GM23338 (cell line): ENCODE data around the gene ABHD14A. TPM values are rescaled to one million over a fixed set of nuclear protein-coding genes. Genes with fewer than 3 reads are reported as not detected.
A peak's percentile ranks its signal among the peaks of the same experiment; 100 is the strongest.
"Not testable (repeated sequence)": the region's sequence is repeated elsewhere in the genome, so short reads cannot be mapped to it uniquely, and the experiment has no call there.

Experiments
- ATAC-seq: fragments of 200-7000 bp; cut with Tn5 transposase; 3 replicates; pipeline ENCODE4 v1.9.1; 2020
- DNase-seq: peaks from one replicate; pipeline ENCODE4 v3.0.0-alpha.2; 2015; ENCODE audit warnings: low spot score
- H2AFZ ChIP-seq: fragments of 200-600 bp; sonication (generic); 2 replicates; pipeline ENCODE4 v1.8.0; 2016; ENCODE audit warnings: antibody characterized with exemption, mild to moderate bottlenecking, moderate library complexity
- H3F3A ChIP-seq: fragments of 200-600 bp; sonication (generic); replicated peaks from 2 replicates; pipeline ENCODE4 v1.8.0; 2017; ENCODE audit warnings: antibody characterized with exemption, mixed run types, low read depth
- H3K27ac ChIP-seq: fragments of 200-600 bp; sonication (generic); 2 replicates; pipeline ENCODE4 v1.6.1; 2016; ENCODE audit warnings: low read depth
- H3K27me3 ChIP-seq: fragments of 200-600 bp; sonication (generic); 2 replicates; pipeline ENCODE4 v1.8.0; 2016; ENCODE audit warnings: mild to moderate bottlenecking, mixed run types, moderate library complexity; ENCODE audit not compliant: insufficient read depth
- H3K36me3 ChIP-seq: fragments of 200-600 bp; sonication (generic); 2 replicates; pipeline ENCODE4 v1.8.0; 2016; ENCODE audit warnings: mild to moderate bottlenecking; ENCODE audit not compliant: insufficient read depth
- H3K4me1 ChIP-seq: fragments of 200-600 bp; sonication (generic); 2 replicates; pipeline ENCODE4 v1.8.0; 2016; ENCODE audit warnings: mild to moderate bottlenecking, moderate library complexity; ENCODE audit not compliant: insufficient read depth
- H3K4me2 ChIP-seq: fragments of 200-600 bp; sonication (generic); 2 replicates; pipeline ENCODE4 v1.7.1; 2017; ENCODE audit warnings: mixed run types
- H3K4me3 ChIP-seq: fragments of 200-600 bp; sonication (generic); 2 replicates; pipeline ENCODE4 v1.6.1; 2016; ENCODE audit warnings: mixed run types
- H3K79me2 ChIP-seq: fragments of 200-600 bp; sonication (generic); replicated peaks from 2 replicates; pipeline ENCODE4 v1.8.0; 2017; ENCODE audit warnings: mild to moderate bottlenecking; ENCODE audit not compliant: insufficient read depth
- H3K9me2 ChIP-seq: fragments of 200-600 bp; sonication (generic); 2 replicates; pipeline ENCODE4 v1.8.0; 2017; ENCODE audit not compliant: insufficient read depth
- H4K20me1 ChIP-seq: fragments of 200-600 bp; sonication (generic); replicated peaks from 2 replicates; pipeline ENCODE4 v1.8.0; 2017; ENCODE audit warnings: mild to moderate bottlenecking; ENCODE audit not compliant: insufficient read depth
- H3K27ac Mint-ChIP-seq: 2 replicates; pipeline ENCODE4 v1.8.0; 2020; ENCODE audit warnings: inconsistent platforms, mild to moderate bottlenecking, moderate library complexity, mixed read lengths
- H3K27me3 Mint-ChIP-seq: 3 replicates; pipeline ENCODE4 v1.8.0; 2022; ENCODE audit warnings: low read depth, mild to moderate bottlenecking, moderate library complexity, mixed read lengths, inconsistent platforms; ENCODE audit not compliant: insufficient read depth, poor library complexity
- H3K36me3 Mint-ChIP-seq: 3 replicates; pipeline ENCODE4 v1.8.0; 2021; ENCODE audit warnings: low read depth, mild to moderate bottlenecking, inconsistent platforms, moderate library complexity, mixed read lengths
- H3K4me1 Mint-ChIP-seq: 3 replicates; pipeline ENCODE4 v1.8.0; 2020; ENCODE audit warnings: mild to moderate bottlenecking, inconsistent platforms, mixed read lengths
- H3K4me3 Mint-ChIP-seq: 3 replicates; pipeline ENCODE4 v1.8.0; 2021; ENCODE audit warnings: moderate library complexity, mild to moderate bottlenecking, inconsistent platforms, mixed read lengths
- H3K9me3 Mint-ChIP-seq: 3 replicates; pipeline ENCODE4 v1.8.0; 2020; ENCODE audit warnings: moderate library complexity, mild to moderate bottlenecking, inconsistent platforms, mixed read lengths
- CREB1 ChIP-seq: fragments of 250-450 bp; sonication (Bioruptor Pico); IDR thresholded peaks from 2 replicates; pipeline ENCODE4 v1.5.0; 2020; ENCODE audit warnings: low read depth, mild to moderate bottlenecking, moderate library complexity
- EZH2phosphoT487 ChIP-seq: fragments of 200-600 bp; sonication (generic); IDR thresholded peaks from one replicate; pipeline ENCODE4 v1.8.1; 2018; ENCODE audit warnings: antibody characterized with exemption; ENCODE audit not compliant: unreplicated experiment
- REST ChIP-seq: IDR thresholded peaks from one replicate; pipeline ENCODE4 v1.6.1; 2018; ENCODE audit warnings: antibody characterized with exemption; ENCODE audit not compliant: unreplicated experiment
- STAT1 ChIP-seq: IDR thresholded peaks from one replicate; pipeline ENCODE4 v1.6.1; 2016; ENCODE audit warnings: antibody characterized with exemption; ENCODE audit not compliant: unreplicated experiment
- ZNF331 ChIP-seq: fragments of 250-450 bp; sonication (Bioruptor Pico); IDR thresholded peaks from 2 replicates; pipeline ENCODE4 v1.5.0; 2020; ENCODE audit warnings: low read depth, mild to moderate bottlenecking, moderate library complexity
- ZNF462 ChIP-seq: fragments of 250-450 bp; sonication (Bioruptor Pico); IDR thresholded peaks from 2 replicates; pipeline ENCODE4 v1.5.0; 2020; ENCODE audit warnings: mild to moderate bottlenecking, moderate library complexity
- polyA plus RNA-seq: library from polyadenylated mRNA; unstranded; fragments of >200 nt; fragmentation: Nextera tagmentation; extraction: Ambion mirVana; gene quantifications from 2 replicates; pipeline ENCODE4 v1.2.1, GENCODE V29; 2016
- total RNA-seq: library from RNA; depleted of rRNA; stranded (reverse); fragments of >200 nt; shearing (Covaris generic); gene quantifications from 2 replicates; pipeline ENCODE4 v1.2.3, GENCODE V29; 2014

Gene ABHD14A
- total and polyA plus RNA-seq, 2 experiments from 2014 or later = 7.8 to 12.7 TPM

- not testable (repeated sequence) for H3K4me1 Mint-ChIP-seq, H2AFZ ChIP-seq, H3K27me3 Mint-ChIP-seq, H3K27ac Mint-ChIP-seq, H3K27ac ChIP-seq, H3K9me3 Mint-ChIP-seq, H3F3A ChIP-seq, H4K20me1 ChIP-seq, H3K9me2 ChIP-seq, H3K4me3 Mint-ChIP-seq, H3K27me3 ChIP-seq, H3K4me1 ChIP-seq, H3K4me3 ChIP-seq, H3K36me3 ChIP-seq, H3K4me2 ChIP-seq, H3K79me2 ChIP-seq, DNase-seq, ATAC-seq
- peaks cover 31% of the 10 kb centered on the region for H3K36me3 Mint-ChIP-seq
Measured at GRCh38 chr3:51928981-51929380, 45.9 kb upstream of the ABHD14A start.

GRCh38 chr3:51929420-51930003, 45.4 kb upstream of the ABHD14A start:
- DNase-seq = peak; percentile 66
- Mint-ChIP-seq H3K4me3 (no peak overlapping the region), H3K4me1 (no peaks in the 10 kb centered on the region), H3K27me3 (peaks cover 2% of the 10 kb centered on the region), H3K36me3 (peaks cover 36% of the 10 kb centered on the region), H3K9me3 (no peaks in the 10 kb centered on the region), H3K27ac (no peak overlapping the region)
- H3K27me3 ChIP-seq = no peaks in the 10 kb centered on the region
- H3K79me2 ChIP-seq = no peaks in the 10 kb centered on the region
- H3F3A ChIP-seq = no peaks in the 10 kb centered on the region
- no peaks in the 10 kb centered on the region for H3K9me2 ChIP-seq
- no peak overlapping the region for H3K4me3 ChIP-seq
- ATAC-seq = peak; percentile 83
- TF ChIP-seq REST (peak; percentile 93), CREB1 (CRISPR knock-in tag) (no peak)
- H4K20me1 ChIP-seq = peaks cover 3% of the 10 kb centered on the region
- H3K36me3 ChIP-seq = peaks cover under 1% of the 10 kb centered on the region; the same call in 1 of the 2 replicates
- no peak overlapping the region for H3K27ac ChIP-seq
- H2AFZ ChIP-seq = no peak overlapping the region
- H3K4me1 ChIP-seq = no peaks in the 10 kb centered on the region
- H3K4me2 ChIP-seq = no peak overlapping the region

GRCh38 chr3:51930439-51930838, 44.4 kb upstream of the ABHD14A start:
- Histone ChIP-seq H3K79me2 (no peaks in the 10 kb centered on the region), H3K4me2 (no peak overlapping the region), H3K27me3 (no peaks in the 10 kb centered on the region), H3K27ac (no peak overlapping the region), H2AFZ (no peak overlapping the region), H4K20me1 (peaks cover 3% of the 10 kb centered on the region), H3F3A (no peaks in the 10 kb centered on the region), H3K4me1 (no peaks in the 10 kb centered on the region), H3K9me2 (no peaks in the 10 kb centered on the region), H3K4me3 (no peak overlapping the region), H3K36me3 (peaks cover 7% of the 10 kb centered on the region; the same call in 1 of the 2 replicates)
- no peak for DNase-seq
- Mint-ChIP-seq H3K4me3 (no peak overlapping the region), H3K36me3 (peaks cover 46% of the 10 kb centered on the region), H3K4me1 (no peaks in the 10 kb centered on the region), H3K27ac (no peak overlapping the region), H3K9me3 (no peaks in the 10 kb centered on the region), H3K27me3 (peaks cover 2% of the 10 kb centered on the region)
- ATAC-seq = no peak
- TF ChIP-seq EZH2phosphoT487 (no peak), ZNF462 (no peak), STAT1 (no peak), ZNF331 (CRISPR knock-in tag) (no peak)
